DMS79 treated with DMSO at 0.1 percent for 48 hours (cell line): Measurements from ENCODE around the gene ZNF823.

ENCODE experiments used
- DNase-seq: peaks from one replicate; lab custom pipeline; 2025; lab: John Stamatoyannopoulos, UW

The ZNF823 gene

DNA sequence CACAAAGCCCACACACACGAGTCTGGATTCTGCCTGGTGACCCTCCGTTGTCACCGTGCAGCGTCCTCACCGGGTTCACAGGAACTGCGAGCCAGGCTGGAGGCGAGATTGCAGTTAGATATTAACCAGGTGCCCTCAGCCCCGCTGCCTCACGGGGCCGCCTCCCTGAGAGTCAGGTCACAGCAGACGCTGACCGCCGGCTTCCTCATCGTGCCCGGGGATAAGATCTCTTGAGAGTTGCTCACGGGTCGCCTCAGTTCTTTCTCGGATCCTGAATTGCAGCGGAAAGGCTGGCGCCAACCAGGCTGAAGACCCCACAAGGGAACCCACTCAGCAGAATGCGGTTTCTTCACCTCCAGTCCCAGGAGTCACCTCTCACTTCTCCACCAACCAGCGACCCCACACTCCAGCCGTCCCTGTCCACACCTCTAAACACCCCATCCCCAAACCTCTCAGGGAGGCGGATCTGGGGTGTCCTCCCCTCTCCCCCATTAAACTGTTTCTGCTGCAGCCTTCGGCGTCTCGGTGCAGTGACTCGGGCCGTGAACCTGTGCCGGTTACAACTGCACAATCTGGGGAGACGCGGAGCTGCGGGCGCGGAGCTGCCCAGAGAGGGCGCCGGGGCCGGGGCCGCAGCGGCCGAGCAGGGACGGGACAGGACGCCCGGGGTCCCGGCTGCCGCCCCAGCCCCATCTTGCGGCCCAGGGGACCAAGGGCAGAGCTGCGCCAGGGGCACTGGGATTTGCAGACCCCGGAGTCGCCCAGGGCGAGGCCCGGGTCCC lies 591 bp downstream of the ZNF823 start:
- DNase-seq, result peak; percentile 53

DNA sequence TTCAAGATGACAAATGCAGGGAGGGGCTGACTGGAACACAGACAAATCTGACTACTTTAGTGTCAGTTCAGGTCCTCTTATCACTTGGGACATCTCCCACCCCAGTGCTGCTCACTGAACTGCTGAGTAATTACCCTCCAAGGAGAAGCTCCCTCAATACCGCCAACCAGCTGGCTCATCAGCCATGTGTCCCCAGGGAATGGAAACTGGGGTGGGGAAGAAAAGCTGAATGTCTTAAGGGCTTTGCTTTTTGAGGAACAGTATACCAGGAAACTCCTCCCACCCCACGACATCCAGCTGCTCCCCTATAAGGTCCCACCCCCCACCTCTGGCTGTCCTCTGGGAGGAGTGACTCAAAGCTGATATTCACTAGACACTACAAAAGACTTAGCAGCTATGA lies 2.0 kb downstream of the ZNF823 start:
- DNase-seq, result no peak

DNA sequence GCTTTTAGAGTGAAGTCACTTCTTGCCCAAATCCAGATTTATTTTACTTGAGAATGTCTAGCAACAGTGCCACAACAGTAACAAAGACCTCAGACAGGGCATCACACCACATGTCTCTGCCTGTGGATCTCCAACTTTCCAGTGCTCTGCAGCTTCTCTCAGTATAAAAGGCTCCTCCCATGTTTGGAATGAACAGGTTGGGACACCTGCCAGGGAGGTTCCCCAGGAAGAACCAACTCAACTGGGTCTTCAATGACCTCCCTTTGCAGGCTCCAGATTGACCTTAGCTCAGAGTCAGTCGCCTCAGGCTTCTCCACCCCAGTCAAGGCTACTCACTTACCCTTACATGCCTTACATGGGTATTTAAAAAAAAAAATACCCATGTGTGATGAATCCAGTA lies 3.4 kb downstream of the ZNF823 start:
- no peak for DNase-seq

DNA sequence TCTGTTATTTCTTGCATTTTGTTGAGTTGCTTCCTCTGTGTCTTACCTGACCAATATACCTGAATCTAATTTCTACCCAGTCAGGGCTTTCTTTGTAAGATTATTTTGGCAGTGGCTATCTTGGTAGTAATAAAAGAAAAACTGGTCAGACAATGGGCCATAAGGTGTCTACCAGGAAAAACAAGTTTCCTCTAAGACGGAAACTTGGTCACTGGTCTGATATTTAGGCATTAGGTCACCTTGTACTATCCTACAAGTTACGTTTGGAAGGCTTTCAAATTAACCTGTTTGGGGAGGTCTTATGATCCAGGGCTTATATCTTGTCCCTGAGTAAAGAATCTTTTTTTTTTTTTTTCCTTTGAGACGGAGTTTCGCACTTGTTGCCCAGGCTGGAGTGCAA lies 9.2 kb downstream of the ZNF823 start:
- DNase-seq, result no peak

DNA sequence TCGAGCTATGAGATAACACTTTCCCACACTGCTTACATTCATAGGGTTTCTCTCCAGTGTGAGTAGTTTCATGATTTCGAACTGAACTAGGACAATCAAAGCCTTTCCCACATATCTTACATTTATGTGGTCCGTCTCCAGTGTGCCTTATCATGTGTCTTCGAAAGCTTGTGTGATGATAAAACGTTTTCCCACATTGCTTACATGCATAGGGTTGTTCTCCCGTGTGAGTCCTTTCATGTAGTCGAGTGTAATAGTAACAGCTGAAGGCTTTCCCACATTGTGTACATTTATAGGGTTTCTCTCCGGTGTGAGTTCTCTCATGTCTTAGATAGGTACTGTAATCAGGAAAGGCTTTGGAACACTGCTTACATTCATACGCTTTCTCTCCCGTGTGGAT lies 16.3 kb downstream of the ZNF823 start:
- DNase-seq, result no peak

DNA sequence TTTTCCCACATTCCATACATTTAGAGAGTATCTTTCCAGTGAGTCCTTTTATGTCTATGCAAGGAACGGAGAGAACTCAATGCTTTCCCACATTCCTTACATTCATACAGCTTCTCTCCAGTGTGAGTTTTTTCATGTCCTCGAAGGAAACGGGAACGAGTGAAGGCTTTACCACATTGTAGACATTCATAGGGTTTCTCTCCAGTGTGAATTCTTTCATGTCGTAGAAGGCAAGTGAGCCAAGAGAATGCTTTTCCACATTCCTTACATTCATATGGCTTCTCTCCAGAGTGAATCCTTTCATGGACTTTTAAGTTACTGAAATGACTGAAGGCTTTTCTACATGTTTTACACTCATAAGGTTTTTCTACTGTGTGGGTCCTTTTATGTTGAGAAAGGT lies 17.1 kb downstream of the ZNF823 start:
- DNase-seq, result no peak

DNA sequence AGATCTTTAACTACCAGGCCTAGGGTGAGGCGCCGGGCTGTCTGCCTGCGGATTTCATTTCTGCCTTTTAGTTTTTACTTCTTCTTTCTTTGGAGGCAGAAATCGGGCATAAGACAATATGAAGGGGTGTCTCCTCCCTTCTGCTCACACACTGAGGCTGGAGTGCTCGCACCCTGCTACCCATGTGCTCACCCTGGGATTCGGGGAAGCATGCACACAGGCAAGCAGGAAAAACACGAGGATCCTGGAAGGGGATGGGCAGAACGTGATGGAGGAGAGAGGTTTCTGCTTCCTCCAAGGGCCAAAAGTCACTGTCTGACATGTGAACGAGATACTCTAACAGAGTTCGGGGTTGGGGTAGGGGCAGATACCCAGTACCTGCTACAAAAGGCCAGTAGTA lies 28.4 kb downstream of the ZNF823 start:
- no peak for DNase-seq

DNA sequence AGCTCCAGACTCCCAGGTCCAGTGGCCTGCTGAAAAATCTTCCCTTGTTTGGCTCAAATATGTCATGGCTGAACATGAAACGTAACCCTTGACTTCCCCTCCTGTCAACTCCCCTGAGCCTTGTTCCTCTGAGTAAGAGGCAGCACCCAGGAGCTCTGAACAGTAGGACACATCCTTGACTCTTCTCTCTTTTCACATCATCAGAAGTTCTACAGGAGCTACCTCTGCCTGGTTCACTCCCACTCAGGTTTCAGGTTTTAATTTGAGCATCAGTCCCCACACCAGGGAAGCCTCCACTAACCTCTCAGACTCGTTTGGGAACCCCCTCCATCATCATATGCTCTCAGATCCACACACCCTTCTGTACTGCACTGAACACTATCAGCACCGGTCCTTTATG lies 30.3 kb downstream of the ZNF823 start:
- DNase-seq, result no peak

DNA sequence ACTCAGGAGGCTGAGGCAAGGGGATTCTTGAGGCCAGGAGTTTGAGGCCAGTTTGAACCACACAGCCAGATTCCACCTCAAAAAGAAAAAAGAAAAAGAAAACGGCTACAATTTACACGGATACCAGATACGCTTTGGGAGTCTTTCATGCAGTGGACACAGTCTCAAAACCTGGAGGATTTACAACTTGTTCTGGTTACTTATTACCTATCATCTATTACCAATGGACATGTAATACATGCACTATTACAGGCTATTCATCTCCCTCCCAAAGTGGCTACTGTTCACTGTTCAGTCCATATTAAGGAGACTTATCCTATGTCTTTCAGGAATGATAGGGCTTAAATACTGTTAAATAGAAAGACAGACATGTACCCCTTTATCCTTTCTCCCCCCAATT lies 33.3 kb downstream of the ZNF823 start:
- DNase-seq, result no peak

DNA sequence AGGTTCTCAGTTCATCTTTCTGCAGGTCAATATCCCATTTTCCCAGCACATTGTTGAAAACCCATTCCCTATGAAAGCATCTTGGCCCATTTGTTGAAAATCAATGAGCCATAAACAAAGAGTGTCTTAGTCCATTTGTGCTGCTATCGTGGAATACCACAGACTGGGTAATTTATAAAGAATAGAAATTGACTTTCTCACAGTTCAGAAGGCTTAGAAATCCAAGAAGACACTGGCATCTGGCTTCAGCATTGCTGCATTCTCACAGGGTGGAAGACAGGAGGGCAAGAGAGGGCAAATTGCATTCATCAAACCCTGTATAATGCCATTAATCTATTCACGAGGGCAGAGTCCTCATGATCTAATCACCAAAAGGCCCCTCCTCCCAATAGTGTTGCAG lies 34.1 kb downstream of the ZNF823 start:
- DNase-seq, result no peak

DNA sequence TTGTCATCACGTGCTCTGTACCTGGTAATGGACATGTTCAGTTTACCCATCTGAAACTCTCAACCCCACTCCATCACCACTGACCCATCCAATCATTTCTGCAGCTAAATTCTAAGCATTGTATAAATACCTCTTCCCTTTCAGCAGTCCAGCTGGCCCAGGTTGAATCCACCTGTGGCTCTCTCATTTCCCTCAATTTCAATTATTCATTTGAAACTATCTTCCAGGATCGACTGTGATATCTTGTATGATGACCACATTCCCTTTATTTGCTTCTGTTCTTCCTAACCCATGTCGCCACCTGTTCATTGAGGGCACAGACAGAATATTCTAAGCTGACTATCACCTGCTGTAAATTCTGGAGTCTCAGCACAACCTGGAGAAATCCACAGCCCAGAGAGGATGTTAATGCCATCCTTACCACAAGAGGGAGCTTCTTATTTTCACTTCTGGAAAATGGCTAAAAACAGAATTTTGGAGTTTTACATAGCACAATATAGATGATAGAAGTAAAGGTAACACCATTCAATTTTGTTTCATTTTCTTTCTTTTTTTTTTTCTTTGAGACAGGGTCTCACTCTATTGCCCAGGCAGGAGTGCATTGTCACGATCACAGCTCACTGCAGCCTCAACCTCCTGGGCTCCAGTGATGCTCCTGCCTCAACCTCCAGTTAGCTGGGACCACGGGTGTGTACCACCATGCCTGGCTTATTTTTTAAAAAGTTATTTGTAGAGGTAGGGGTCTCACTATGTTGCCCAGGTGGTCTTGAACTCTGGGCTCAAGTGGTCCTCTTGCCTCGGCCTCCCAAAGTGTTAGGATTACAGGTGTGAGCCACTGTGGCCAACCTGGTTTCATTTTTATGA lies 38.6 kb downstream of the ZNF823 start:
- DNase-seq, result peak; percentile 23

DNA sequence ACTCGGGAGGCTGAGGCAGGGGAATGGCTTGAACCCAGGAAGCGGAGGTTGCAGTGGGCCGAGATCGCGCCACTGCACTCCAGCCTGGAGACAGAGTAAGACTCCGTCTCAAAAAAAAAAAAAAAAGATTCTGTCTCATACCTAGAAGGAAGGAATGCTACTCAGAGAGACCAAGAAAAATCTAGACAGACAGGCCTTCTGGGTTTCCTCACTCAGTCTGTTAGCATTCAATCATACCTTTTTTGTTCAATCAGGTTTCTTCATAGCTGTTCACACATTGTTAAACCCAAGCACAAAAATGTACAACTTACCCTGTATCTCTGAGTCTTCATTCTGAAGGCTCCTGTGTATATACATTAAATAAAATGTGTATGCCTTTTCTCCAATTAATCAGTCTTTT lies 40.5 kb downstream of the ZNF823 start:
- DNase-seq, result no peak

DNA sequence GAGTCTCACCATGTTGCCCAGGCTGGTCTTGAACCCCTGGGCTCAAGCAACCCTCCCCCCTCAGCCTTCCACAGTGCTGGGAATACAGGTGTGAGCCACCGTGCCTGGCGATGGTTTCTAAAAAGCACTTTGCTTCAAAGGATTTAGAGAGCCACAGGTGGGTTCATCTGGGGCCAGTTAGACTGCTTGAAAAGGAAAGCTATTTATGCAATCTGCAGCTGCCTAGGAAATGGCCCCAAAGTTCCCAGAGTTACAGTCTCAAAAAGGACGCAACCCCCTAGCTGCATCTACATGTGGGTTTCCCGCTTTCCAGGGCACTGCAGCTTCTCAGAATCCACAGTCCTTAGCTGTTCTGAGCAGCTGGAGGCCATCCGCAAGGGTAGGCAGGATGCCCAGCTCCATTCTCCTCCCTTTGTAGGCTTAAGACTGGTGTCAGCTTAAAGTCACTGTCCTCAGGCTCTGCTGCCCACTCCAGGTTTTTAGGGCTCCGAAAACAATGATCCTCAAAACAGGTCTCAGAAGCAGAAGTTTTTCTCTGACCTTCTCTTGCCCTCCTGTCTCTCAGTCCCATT lies 41.4 kb downstream of the ZNF823 start:
- no peak for DNase-seq

DNA sequence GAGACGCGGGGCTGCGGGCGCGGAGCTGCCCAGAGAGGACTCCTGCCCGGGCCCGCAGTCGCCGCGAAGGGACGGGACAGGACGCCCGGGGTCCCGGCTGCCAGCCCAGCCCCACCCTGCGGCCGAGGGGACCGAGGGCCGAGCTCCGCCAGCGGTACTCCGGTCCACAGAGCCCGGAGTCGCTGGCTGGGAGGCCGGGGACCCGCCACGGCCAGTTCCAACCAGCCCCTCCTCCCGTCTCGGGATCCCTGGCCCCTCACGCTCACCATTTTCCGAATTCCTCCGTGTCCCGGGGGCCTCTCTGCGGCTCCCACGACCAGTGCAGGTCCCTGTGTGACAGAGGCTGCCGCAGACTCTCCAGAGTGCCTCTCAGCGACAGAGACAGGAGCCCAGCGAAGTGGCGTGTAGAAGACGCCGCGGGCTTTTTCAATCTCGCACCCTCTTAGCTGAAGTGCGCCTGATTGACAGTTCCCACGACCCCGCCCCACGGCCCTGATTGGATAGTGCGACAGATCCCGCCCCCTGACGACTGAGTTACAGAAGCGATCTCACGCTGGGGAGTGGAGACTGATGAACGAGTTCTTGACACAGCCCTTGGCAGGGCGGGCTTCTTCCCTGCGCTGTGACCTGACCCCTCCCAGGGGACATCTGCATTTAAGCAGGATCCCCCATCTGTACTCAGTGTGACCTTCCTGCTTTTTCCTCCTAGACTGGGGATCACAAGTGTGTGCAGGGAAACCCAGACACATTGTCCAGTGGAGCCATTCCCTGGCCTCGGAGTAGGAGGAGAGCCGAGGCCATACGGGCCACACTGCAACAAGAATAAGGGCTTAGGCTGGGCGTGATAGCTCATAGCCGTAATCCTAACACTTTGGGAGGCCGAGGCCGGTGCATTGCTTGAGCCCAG lies 44.0 kb downstream of the ZNF823 start:
- DNase-seq, result peak; percentile 91

DNA sequence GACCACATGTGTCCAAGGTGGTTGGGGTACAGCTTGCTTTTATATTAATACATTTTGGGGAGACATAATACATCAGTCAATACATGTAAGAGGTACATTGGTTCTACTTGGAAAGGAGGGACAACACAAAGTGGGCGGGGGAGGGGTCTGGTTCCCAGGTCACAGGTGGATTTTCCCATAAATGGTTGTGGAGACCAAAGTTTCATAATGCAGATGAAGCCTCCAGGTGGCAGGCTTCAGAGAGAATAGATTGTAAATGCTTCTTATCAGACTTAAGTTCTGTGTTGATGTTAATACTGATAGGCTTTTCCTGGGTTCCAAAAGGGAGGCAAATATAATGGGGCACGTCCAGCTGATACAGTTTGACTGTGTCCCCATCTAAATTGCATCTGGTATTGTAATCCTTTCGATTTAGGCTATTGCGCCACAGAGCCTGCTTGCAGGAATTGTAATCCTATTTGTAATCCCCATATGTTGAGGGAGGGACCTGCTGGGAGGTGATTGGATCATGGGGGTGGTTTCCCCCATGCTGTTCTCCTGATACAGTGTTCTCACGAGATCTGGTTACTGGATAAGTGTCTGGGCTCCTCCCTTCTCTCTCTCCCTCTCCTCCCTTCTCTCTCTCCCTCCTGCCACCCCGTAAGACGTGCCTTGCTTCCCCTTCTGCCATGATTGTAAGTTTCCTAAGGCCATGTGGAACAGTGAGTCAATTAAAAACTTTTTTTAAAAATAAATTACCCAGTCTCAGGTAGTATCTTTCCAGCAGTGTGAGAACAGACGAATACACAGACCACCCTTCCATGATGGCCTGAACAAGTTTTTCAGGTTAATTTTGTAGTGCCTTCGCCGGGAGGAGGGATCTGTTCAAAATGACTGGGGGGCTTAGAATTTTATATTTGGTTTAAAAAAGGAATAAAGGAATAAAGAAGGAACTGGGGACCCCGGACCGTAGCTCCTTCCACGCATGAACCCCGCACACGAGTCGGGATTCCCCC lies 44.9 kb downstream of the ZNF823 start:
- DNase-seq, result no peak

DNA sequence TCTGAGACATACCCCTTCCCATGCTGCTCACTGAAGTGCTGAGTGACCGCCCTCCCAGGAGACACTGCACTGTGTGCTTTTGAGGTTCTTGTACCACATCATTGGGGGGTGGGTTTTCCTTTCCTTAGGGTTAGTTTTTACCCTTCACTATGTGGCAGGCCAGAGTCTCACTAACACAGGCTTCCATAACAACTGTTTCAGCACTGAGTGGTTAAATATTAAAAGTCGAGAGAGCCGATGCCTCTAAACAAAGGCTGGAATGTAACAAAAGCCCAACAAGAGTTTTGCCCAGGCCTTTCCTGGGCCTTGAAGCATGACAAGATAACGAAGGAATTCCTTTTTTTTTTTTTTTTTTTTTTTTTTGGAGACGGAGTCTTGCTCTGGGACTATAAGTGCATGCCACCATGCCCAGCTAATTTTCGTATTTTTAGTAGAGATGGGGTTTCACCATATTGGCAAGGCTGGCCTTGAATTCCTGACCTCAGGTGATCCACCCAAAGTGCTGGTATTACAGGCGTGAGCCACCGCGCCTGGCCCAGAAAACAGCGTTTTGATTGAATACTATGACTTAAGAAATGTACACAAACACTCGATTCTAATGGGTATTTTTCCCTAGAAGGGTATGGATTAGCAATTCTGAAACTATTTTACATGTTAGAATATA lies 46.5 kb downstream of the ZNF823 start:
- DNase-seq, result no peak

DNA sequence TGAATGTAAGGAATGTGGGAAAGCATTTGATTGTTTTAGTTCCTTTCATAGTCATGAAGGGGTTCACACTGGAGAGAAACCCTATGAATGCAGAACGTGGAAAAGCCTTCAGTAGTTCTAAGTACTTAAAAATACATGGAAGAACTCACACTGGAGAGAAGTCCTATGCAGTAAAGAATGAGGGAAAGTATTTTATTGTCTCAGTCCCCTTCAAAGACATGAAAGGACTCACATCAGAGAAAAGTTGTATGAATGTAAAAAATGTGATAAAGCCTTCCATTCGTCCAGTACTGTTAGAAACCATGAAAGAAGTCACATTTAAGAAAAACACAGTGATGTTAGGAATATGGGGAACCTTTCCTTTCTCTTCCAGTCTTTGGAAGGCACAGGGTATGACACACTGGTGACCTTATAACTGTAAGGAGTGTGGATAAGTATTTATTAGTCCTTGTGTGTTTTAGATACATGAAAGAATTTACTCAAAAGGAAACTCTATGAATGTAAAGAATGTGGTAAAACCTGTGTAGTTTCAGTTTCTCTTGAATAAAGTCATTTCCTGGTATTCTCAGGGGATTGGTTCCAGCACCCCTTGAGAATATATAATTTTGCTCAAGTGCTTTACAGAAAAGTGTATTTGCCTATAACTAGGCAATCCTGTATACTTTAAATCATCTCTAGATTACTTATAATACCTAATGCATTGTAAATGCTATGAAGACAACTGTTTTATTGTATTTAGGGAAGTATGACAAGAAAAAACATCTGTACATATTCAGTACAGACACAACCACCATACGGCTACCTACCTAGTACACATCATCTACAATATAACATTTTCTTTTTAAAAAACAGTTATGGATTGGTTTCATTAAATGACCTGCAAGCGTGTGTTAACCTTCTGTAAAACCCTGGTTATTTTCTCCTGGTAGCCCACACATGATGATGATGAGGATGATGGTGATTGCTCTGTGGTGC lies 52.8 kb downstream of the ZNF823 start:
- no peak for DNase-seq

DNA sequence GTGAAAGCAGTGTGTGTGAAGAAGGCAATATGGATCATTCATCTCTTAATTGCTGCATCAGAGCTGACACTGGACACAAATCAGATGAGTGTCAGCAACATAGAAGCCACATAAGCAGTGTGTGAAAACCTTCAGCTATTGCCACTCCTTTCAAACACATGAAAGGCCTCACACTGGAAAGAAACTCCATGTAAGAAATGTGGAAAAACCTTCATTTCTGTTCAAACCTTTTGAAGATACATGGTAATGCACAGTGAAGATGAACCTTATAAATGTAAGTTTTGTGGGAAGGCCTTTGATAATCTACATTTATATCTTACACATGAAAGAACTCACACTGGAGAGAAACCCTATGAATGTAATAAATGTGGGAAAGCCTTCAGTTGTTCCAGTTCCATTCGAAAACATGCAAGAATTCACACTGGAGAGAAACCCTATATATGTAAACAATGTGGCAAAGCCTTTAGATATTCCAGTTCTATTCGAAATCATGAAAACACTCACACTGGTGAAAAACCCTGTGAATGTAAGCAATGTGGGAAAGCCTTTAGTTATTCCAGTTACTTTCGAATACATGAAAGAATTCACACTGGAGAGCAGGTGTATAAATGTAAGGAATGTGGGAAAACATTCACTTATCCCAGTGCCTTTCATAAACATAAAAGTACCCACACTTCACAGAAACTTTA lies 53.6 kb downstream of the ZNF823 start:
- no peak for DNase-seq
